Activated T-cell treated with anti-CD3 and anti-CD28 coated beads for 4 hours (primary cell): ENCODE results near the gene PTGDR2.
A peak's percentile ranks its signal among the peaks of the same experiment; 100 is the strongest.

ENCODE experiments used
- DNase-seq: peaks from one replicate; pipeline ENCODE4 v3.0.0-alpha.2; 2020

The PTGDR2 gene

GRCh38 chr11:60855726-60856633 lies at the start of gene PTGDR2:
Gene PTGDR2 (minus strand): TSS chr11:60855950. CDS start chr11:60853722, 2,228 bp downstream.
- DNase-seq: no peak

GRCh38 chr11:60905047-60905446 lies 49.3 kb upstream of the PTGDR2 start:
- DNase-seq: no peak

- no peak for DNase-seq
Measured at GRCh38 chr11:60902625-60903024, 46.9 kb upstream of the PTGDR2 start.

GRCh38 chr11:60900673-60901404 lies 45.1 kb upstream of the PTGDR2 start:
- DNase-seq: no peak

GRCh38 chr11:60899977-60900376 lies 44.2 kb upstream of the PTGDR2 start:
- no peak for DNase-seq

- DNase-seq: no peak
Measured at GRCh38 chr11:60899046-60899936, 43.5 kb upstream of the PTGDR2 start.

GRCh38 chr11:60897496-60897895 lies 41.7 kb upstream of the PTGDR2 start:
- DNase-seq: no peak

- no peak for DNase-seq
Measured at GRCh38 chr11:60895687-60896086, 39.9 kb upstream of the PTGDR2 start.

GRCh38 chr11:60891103-60891741 lies 35.5 kb upstream of the PTGDR2 start:
- no peak for DNase-seq

GRCh38 chr11:60890696-60891095 lies 34.9 kb upstream of the PTGDR2 start:
- no peak for DNase-seq

- no peak for DNase-seq
Measured at GRCh38 chr11:60889869-60890311, 34.1 kb upstream of the PTGDR2 start.

- peak; percentile 30 for DNase-seq
Measured at GRCh38 chr11:60887556-60887955, 31.8 kb upstream of the PTGDR2 start.

- no peak for DNase-seq
Measured at GRCh38 chr11:60880643-60881282, 25.0 kb upstream of the PTGDR2 start.

- DNase-seq: no peak
Measured at GRCh38 chr11:60879971-60880588, 24.3 kb upstream of the PTGDR2 start.

GRCh38 chr11:60879104-60879503 lies 23.4 kb upstream of the PTGDR2 start:
- DNase-seq: no peak

- no peak for DNase-seq
Measured at GRCh38 chr11:60878245-60879101, 22.7 kb upstream of the PTGDR2 start.

GRCh38 chr11:60876168-60876485 lies 20.4 kb upstream of the PTGDR2 start:
- no peak for DNase-seq

- DNase-seq: no peak
Measured at GRCh38 chr11:60875366-60876167, 19.8 kb upstream of the PTGDR2 start.
